HG02981 (cell line): ENCODE data around the gene GDF15.
"Not testable (repeated sequence)": the region's sequence is repeated elsewhere in the genome, so short reads cannot be mapped to it uniquely, and the experiment has no call there.

ENCODE experiments used
- ATAC-seq: cut with Tn5 transposase; IDR thresholded peaks from one replicate; pipeline ENCODE4 v1.9.1; 2021; ENCODE audit warnings: mild to moderate bottlenecking, moderate library complexity; ENCODE audit not compliant: unreplicated experiment

Gene GDF15

GRCh38 chr19:18390065-18390907, 4.3 kb downstream of the GDF15 start:
- ATAC-seq: no peak

DNA sequence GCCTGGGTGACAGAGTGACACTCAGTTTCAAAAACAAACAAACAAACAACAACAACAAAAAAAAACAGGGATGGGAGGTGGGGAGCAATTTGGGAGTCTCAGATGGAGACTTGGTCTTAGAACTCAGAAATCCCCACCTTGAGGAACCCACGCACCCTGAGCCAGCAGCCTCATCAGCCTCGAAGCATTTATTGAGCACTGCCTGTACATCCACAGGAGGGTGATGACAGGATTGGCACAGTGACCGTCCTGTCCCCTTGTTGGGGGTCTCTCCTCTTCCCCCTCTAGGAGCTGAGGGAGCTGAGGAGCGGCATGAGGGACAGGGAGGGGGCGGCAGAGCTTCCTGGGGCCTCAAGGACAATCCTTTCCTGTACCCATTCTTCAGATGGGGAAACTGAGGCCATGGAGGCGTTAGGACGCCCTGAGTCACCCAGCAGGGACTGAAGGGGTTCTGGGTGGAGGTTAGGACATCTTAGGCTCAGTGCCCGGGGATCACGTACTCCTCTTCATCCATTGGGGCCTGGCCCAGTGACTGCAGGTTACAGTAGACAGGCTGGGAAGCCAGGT, 5.6 kb downstream of the GDF15 start:
- no peak for ATAC-seq

- ATAC-seq: no peak
Measured at GRCh38 chr19:18392417-18392816, 6.5 kb downstream of the GDF15 start.

DNA sequence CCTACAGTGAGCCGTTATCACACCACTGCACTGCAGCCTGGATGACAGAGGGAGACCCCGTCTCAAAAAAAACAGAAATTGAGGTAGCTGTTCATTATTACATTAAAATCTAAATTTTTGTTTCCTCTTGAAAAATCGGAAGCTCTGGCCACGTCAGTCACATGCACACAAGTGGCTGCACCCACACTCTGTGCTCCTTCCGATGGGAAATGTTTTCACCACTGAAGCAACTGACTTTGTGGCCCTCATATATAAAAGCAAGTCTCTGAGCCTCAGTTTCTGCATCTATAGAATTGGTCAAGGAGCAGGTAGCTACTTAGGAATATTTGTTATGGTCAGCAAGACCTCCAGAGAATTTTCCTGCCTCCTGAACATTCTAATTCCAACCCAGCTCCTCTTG, 7.0 kb downstream of the GDF15 start:
- no peak for ATAC-seq

DNA sequence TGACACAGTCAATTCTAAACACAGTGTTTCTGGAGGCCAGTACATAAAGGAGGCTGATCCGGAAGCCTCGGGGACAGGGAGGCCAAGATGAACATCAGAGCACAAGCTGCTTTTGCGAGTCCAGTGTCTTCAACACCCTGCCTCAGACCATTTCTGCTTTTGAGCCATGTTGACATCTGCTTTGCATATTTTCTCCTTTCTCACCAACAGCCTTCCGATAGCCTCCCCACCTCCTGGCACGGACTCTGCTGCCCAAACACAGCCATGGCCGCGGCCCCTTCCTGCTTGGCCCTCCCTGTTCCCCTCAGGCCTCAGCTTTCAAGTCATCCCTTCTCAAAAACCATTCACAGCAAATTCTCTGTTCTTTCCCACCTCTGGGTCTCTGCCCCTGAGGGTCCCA, 7.9 kb downstream of the GDF15 start:
- ATAC-seq: no peak

DNA sequence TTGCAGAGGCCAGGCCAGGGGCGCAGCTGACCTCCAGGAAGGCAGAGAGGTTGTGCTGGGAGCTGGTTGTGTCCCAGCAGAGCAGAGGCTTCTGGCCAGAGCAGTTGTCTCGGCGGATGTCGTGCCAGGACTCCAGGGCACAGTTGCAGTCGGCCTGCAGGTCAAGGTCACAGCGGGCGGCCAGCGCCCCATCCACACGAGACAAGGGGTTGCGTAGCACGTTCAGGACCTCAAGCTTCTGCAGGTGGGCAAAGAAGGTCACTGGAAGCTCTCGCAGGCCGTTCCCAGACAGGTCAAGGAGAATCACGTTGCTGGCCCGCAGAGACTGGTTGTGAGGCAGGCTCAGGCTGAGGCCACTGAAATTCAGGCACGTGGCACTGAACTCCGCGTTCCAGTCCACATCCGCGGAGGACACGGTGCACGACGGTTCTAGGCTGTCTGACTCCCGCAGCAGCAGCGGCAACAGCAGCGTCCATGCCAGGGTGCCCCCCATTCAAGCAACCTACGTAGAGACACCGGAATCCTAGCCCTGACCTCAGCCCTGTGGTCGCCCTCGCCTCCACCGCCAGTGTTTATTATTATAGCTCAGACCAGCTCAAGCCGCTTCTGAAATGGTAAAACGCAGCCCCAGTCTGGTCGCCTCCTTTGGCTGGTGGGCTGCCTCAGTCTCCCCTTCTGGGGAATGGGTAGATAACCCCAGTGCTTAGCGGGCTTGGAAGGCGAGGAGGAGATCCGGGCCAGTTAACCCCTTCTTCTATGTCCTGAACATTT, 10.7 kb downstream of the GDF15 start:
- ATAC-seq: no peak

GRCh38 chr19:18397242-18398202, 11.6 kb downstream of the GDF15 start, which contains the start of gene LRRC25:
Gene LRRC25, minus strand, starts transcription at chr19:18397622. Its CDS starts 659 bp downstream, at chr19:18396963.
- no peak for ATAC-seq

DNA sequence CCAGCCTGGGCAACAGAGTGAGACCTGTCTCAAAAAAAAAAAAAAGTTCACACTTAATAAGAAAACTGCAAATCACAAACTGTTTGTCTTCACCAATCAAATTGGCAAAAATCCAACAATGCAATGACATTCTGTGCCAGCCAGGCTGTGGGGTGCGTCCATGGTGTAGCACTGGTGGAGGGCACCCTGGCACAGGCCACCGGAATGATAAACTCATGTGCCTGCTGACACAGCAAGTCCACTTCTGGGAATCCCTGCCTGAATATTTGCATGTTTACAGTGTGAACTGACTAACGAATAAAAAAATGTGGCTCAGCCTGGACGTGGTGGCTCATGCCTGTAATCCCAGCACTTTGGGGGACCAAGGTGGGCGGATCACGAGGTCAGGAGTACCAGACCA, 13.1 kb downstream of the GDF15 start:
- ATAC-seq: no peak

GRCh38 chr19:18401580-18402112, 15.7 kb downstream of the GDF15 start:
- no peak for ATAC-seq

GRCh38 chr19:18402455-18403248, 16.7 kb downstream of the GDF15 start:
- ATAC-seq: not testable (repeated sequence)

- ATAC-seq: not testable (repeated sequence)
Measured at GRCh38 chr19:18405754-18406153, 19.8 kb downstream of the GDF15 start.

GRCh38 chr19:18406749-18407148, 20.8 kb downstream of the GDF15 start:
- ATAC-seq: no peak

- peak; percentile 62 for ATAC-seq
Measured at GRCh38 chr19:18408053-18408476, 22.1 kb downstream of the GDF15 start.

DNA sequence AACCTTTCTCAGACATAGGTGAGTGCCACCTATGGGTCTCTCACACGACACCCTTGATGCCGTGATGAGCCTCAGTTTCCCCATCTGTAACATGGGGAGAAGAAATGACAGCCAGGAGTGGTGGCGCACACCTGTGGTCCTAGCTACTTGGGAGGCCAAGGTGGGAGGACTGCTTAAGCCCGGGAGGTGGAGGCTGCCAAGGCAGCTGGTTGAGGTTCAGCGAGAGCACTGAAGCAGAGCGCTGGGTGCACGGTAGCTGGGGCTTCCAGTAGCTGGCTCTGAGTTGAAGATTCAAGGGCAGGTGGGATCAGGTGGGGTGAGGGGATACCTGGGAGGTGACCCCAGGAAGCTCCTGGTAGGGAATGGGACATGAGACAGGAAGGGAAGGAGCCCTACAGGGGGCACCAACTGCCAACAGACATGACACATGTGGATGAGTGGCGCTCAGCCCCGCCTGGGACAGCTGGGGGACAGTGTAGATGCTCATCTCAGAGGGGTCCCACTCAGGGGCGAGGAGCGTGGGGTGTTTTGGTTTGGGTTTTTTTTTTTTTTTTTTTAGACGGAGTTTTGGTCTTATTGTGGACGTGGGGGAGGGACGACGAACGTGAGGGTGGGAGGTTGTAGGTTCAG, 26.8 kb downstream of the GDF15 start:
- no peak for ATAC-seq

DNA sequence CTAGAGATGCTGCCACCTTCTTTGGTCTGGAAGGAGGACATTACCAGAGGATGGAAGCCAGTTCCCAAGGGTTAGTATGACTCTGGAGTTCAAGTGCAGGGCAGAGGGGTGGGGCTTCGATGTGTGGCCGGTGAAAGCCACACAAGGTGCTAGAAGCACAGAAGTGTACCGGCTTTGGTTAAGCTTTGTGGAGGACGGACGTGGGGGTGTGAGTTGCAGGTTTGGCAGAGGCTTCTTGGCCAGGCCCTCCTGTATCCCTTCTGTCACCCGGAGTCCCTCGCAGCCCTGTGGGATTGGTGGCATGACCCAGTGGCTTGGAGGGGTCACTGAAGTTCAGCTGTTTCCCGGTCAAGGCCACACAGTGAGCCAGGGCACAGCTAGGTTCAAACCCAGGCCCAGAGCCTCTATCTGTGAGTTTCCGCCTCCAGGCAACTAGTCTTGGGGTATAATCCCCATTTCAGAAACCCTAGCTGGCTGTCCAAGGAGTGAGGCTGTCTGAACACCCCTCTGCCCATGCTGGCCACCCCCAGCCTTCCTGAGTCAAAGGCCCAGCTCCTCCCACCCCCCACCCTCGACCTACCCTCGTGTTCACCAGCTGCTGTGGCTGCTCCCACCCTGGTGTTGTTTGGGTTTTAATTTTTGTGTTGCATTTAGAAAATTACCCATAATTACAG, 28.7 kb downstream of the GDF15 start:
- ATAC-seq: no peak

DNA sequence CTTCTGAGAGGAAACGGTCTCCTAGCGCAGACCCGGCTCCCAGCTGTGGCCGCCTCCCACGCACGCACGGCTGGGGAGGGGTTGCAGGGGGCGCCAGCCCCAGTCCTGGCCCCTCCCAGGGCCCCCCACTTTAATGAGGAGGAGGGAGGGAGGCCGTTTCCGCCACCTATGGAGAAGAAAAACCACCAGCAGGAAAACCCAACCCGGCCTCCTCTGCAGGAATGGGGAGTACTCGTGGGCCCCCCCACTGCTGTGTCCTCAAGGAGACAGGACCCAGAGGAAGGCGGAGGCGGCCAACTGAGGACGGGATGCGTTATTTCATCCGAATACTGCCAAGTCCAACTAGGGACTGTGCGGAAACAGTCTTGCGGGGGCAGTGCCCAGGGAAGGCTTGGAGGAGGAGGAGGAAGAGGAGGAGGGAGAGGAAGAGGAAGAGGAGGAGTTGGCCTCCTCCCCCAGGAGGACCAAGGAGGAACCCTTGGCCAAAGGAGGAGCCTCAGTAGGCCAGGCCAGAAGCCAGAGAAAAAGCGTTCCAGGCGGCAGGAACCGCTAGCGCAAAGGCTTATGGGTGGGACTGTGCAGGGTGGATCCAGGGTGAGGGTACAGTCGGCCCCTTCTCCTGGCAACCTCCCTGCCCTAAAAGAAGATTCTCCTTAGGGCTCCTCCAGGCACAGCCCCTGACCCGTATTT, 29.4 kb downstream of the GDF15 start:
- ATAC-seq: no peak

- no peak for ATAC-seq
Measured at GRCh38 chr19:18416778-18417249, 30.9 kb downstream of the GDF15 start.
